ENCODE measurements around the gene LDB2.

Gene LDB2

GRCh38 chr4:16794816-16795445 is 103.5 kb downstream of the LDB2 start:
- no peaks in the 10 kb centered on the region for H3K27me3 ChIP-seq (ENCODE audit: low read depth)
- peaks cover 7% of the 10 kb centered on the region for H3K4me1 ChIP-seq
- in situ Hi-C loops (cut with MboI; ENCODE audit: low sequenced_read_pairs): loop anchor here (10.0 to 25.0 kb wide), 3 partner anchors 120 to 508 kb away; no protein-coding TSS in a partner anchor
- peak; percentile 62 to 90 for DNase-seq (ENCODE audit: low spot score in 2 of 2)
- no peak overlapping the region for H3K4me3 ChIP-seq
- no peaks in the 10 kb centered on the region for H3K9me3 ChIP-seq
- H3K36me3 ChIP-seq (replicated peaks): no peaks in the 10 kb centered on the region

- no peak for DNase-seq (ENCODE audit: low spot score in 2 of 2)
Observed at GRCh38 chr4:16791460-16791859, 107.0 kb downstream of the LDB2 start.

GRCh38 chr4:16790508-16790907 is 107.9 kb downstream of the LDB2 start:
- H3K4me3 ChIP-seq: no peak overlapping the region
- H3K27me3 ChIP-seq (ENCODE audit: low read depth): no peaks in the 10 kb centered on the region
- H3K9me3 ChIP-seq: no peaks in the 10 kb centered on the region
- in situ Hi-C loops (cut with MboI; ENCODE audit: low sequenced_read_pairs): loop anchor here (10.0 to 25.0 kb wide), 3 partner anchors 124 to 503 kb away; no protein-coding TSS in a partner anchor
- H3K36me3 ChIP-seq (replicated peaks): no peaks in the 10 kb centered on the region
- peaks cover 5% of the 10 kb centered on the region for H3K4me1 ChIP-seq
- DNase-seq (ENCODE audit: low spot score in 2 of 2): no peak

More at GRCh38 chr4:16791460-16791859, 107.0 kb downstream of the LDB2 start:
- in situ Hi-C loops (cut with MboI; ENCODE audit: low sequenced_read_pairs): loop anchor here (10.0 to 25.0 kb wide), 3 partner anchors 123 to 504 kb away; no protein-coding TSS in a partner anchor
- Histone ChIP-seq H3K4me3 (no peak overlapping the region), H3K27me3 (ENCODE audit: low read depth) (no peaks in the 10 kb centered on the region), H3K36me3 (replicated peaks) (no peaks in the 10 kb centered on the region), H3K9me3 (no peaks in the 10 kb centered on the region), H3K4me1 (peaks cover 7% of the 10 kb centered on the region)

GRCh38 chr4:16788868-16789267 is 109.6 kb downstream of the LDB2 start:
- Histone ChIP-seq H3K27me3 (ENCODE audit: low read depth) (no peaks in the 10 kb centered on the region), H3K4me3 (no peak overlapping the region), H3K4me1 (no peaks in the 10 kb centered on the region; the same call in 1 of the 2 replicates), H3K36me3 (replicated peaks) (no peaks in the 10 kb centered on the region), H3K9me3 (no peaks in the 10 kb centered on the region)
- no peak for DNase-seq (ENCODE audit: low spot score in 2 of 2)
- in situ Hi-C loops (cut with MboI; ENCODE audit: low sequenced_read_pairs): loop anchor here (25.0 kb wide), 2 partner anchors 323 to 502 kb away; no protein-coding TSS in a partner anchor

- Histone ChIP-seq H3K9me3 (no peaks in the 10 kb centered on the region), H3K4me3 (no peak overlapping the region), H3K27me3 (ENCODE audit: low read depth) (no peaks in the 10 kb centered on the region), H3K4me1 (no peaks in the 10 kb centered on the region; the same call in 1 of the 2 replicates), H3K36me3 (replicated peaks) (no peaks in the 10 kb centered on the region)
- in situ Hi-C loops (cut with MboI; ENCODE audit: low sequenced_read_pairs): loop anchor here (25.0 kb wide), 2 partner anchors 326 to 499 kb away; no protein-coding TSS in a partner anchor
- DNase-seq (ENCODE audit: low spot score in 2 of 2): no peak
Observed at GRCh38 chr4:16785793-16786527, 112.5 kb downstream of the LDB2 start.

- Histone ChIP-seq H3K4me3 (no peak overlapping the region), H3K4me1 (no peaks in the 10 kb centered on the region), H3K27me3 (ENCODE audit: low read depth) (no peaks in the 10 kb centered on the region), H3K36me3 (replicated peaks) (no peaks in the 10 kb centered on the region), H3K9me3 (no peaks in the 10 kb centered on the region)
- DNase-seq (ENCODE audit: low spot score in 2 of 2): no peak
- in situ Hi-C loops (cut with MboI; ENCODE audit: low sequenced_read_pairs): loop anchor here (25.0 kb wide), 2 partner anchors 329 to 496 kb away; no protein-coding TSS in a partner anchor
Observed at GRCh38 chr4:16783119-16783518, 115.3 kb downstream of the LDB2 start.

GRCh38 chr4:16779028-16779675 is 119.3 kb downstream of the LDB2 start:
- Histone ChIP-seq H3K9me3 (no peaks in the 10 kb centered on the region), H3K4me1 (peaks cover 8% of the 10 kb centered on the region), H3K4me3 (no peak overlapping the region), H3K27me3 (ENCODE audit: low read depth) (no peaks in the 10 kb centered on the region), H3K36me3 (replicated peaks) (no peaks in the 10 kb centered on the region)
- no peak for DNase-seq (ENCODE audit: low spot score in 2 of 2)
- in situ Hi-C loops (cut with MboI; ENCODE audit: low sequenced_read_pairs): loop anchor here (25.0 kb wide), 2 partner anchors 333 to 492 kb away; no protein-coding TSS in a partner anchor

- Histone ChIP-seq H3K27me3 (ENCODE audit: low read depth) (no peaks in the 10 kb centered on the region), H3K4me1 (peaks cover 9% of the 10 kb centered on the region), H3K4me3 (no peak overlapping the region), H3K9me3 (no peaks in the 10 kb centered on the region), H3K36me3 (replicated peaks) (no peaks in the 10 kb centered on the region)
- in situ Hi-C loops (cut with MboI; ENCODE audit: low sequenced_read_pairs): loop anchor here (25.0 kb wide), 2 partner anchors 335 to 490 kb away; no protein-coding TSS in a partner anchor
- DNase-seq (ENCODE audit: low spot score in 2 of 2): no peak
Observed at GRCh38 chr4:16777726-16778125, 120.7 kb downstream of the LDB2 start.

GRCh38 chr4:16775411-16776154 is 122.9 kb downstream of the LDB2 start:
- Histone ChIP-seq H3K4me3 (no peak overlapping the region), H3K9me3 (no peaks in the 10 kb centered on the region), H3K36me3 (replicated peaks) (no peaks in the 10 kb centered on the region), H3K4me1 (peaks cover 16% of the 10 kb centered on the region), H3K27me3 (ENCODE audit: low read depth) (no peaks in the 10 kb centered on the region)
- peak; percentile 12 to 57 for DNase-seq (ENCODE audit: low spot score in 2 of 2)
- in situ Hi-C loops (cut with MboI; ENCODE audit: low sequenced_read_pairs): loop anchor here (25.0 kb wide), 2 partner anchors 337 to 488 kb away; no protein-coding TSS in a partner anchor

GRCh38 chr4:16772366-16772850 is 126.0 kb downstream of the LDB2 start:
- peak in 1 of 2 experiments; percentile 16 for DNase-seq (ENCODE audit: low spot score in 2 of 2)
- Histone ChIP-seq H3K36me3 (replicated peaks) (no peaks in the 10 kb centered on the region), H3K4me1 (peaks cover 16% of the 10 kb centered on the region), H3K27me3 (ENCODE audit: low read depth) (no peaks in the 10 kb centered on the region), H3K4me3 (no peak overlapping the region), H3K9me3 (no peaks in the 10 kb centered on the region)
- in situ Hi-C loops (cut with MboI; ENCODE audit: low sequenced_read_pairs): no loop called here

GRCh38 chr4:16770710-16771285 is 127.6 kb downstream of the LDB2 start:
- in situ Hi-C loops (cut with MboI; ENCODE audit: low sequenced_read_pairs): no loop called here
- peaks cover 11% of the 10 kb centered on the region for H3K4me1 ChIP-seq
- no peaks in the 10 kb centered on the region for H3K36me3 ChIP-seq (replicated peaks)
- H3K27me3 ChIP-seq (ENCODE audit: low read depth): no peaks in the 10 kb centered on the region
- H3K4me3 ChIP-seq: no peak overlapping the region
- DNase-seq (ENCODE audit: low spot score in 2 of 2): no peak
- no peaks in the 10 kb centered on the region for H3K9me3 ChIP-seq

GRCh38 chr4:16767861-16768260 is 130.6 kb downstream of the LDB2 start:
- no peaks in the 10 kb centered on the region for H3K27me3 ChIP-seq (ENCODE audit: low read depth)
- H3K9me3 ChIP-seq: no peaks in the 10 kb centered on the region
- in situ Hi-C loops (cut with MboI; ENCODE audit: low sequenced_read_pairs): no loop called here
- H3K4me1 ChIP-seq: 0 out of 2 replicates have a peak, but pooled peaks cover 8% of the 10 kb centered on the region
- no peaks in the 10 kb centered on the region for H3K36me3 ChIP-seq (replicated peaks)
- DNase-seq (ENCODE audit: low spot score in 2 of 2): no peak
- H3K4me3 ChIP-seq: no peak overlapping the region

Data from HAP-1 (cell line).